PC-9 (cell line): ENCODE results near the gene BMAL1. TPM values are rescaled to one million over a fixed set of nuclear protein-coding genes. Genes with fewer than 3 reads are reported as not detected.

Experiments used
- BruUV-seq: library from RNA; stranded (reverse); fragments of 400-500 nt; replicated peaks from 2 replicates; lab custom pipeline; 2021; lab: Mats Ljungman, UMichigan
- CTCF ChIA-PET: fragments of 300-600 bp; sonication (Branson Sonifier 250); formaldehyde crosslinking; loops from one replicate; lab custom pipeline; 2022; ENCODE audit warnings: antibody characterized with exemption; lab: Charles Lee
- POLR2A ChIA-PET: fragments of 300-600 bp; sonication (Branson Sonifier 250); formaldehyde crosslinking; loops from one replicate; lab custom pipeline; 2022; ENCODE audit warnings: antibody characterized with exemption; ENCODE audit not compliant: unreplicated experiment; lab: Charles Lee
- DNase-seq, 2 experiments: peaks; one replicate each; pipeline versions ENCODE4 v3.0.0 to v3.0.0-alpha.2; 2015 to 2022; ENCODE audit warnings: mixed read lengths in 1 of 2
- H2AFZ ChIP-seq: fragments of 200-600 bp; sonication (generic); 2 replicates; pipeline ENCODE4 v1.8.1; 2017; ENCODE audit warnings: antibody characterized with exemption
- H3F3A ChIP-seq: fragments of 200-600 bp; sonication (generic); 2 replicates; pipeline ENCODE4 v1.8.1; 2017; ENCODE audit warnings: antibody characterized with exemption, mild to moderate bottlenecking, low read depth; ENCODE audit not compliant: insufficient read depth
- H3K27ac ChIP-seq: fragments of 200-600 bp; sonication (generic); 2 replicates; pipeline ENCODE4 v1.6.1; 2016; ENCODE audit warnings: mixed run types
- H3K27me3 ChIP-seq: fragments of 200-600 bp; sonication (generic); 2 replicates; pipeline ENCODE4 v1.6.1; 2016; ENCODE audit warnings: low read depth, mixed run types; ENCODE audit not compliant: insufficient read depth
- H3K36me3 ChIP-seq: fragments of 200-600 bp; sonication (generic); 2 replicates; pipeline ENCODE4 v1.6.1; 2016; ENCODE audit warnings: low read depth, mixed run types
- H3K4me1 ChIP-seq: fragments of 200-600 bp; sonication (generic); replicated peaks from 2 replicates; pipeline ENCODE4 v1.6.1; 2016; ENCODE audit warnings: mixed run types; ENCODE audit not compliant: insufficient read depth
- H3K4me2 ChIP-seq: fragments of 200-600 bp; sonication (generic); 2 replicates; pipeline ENCODE4 v1.6.1; 2017; ENCODE audit warnings: mixed run types
- H3K4me3 ChIP-seq: fragments of 200-600 bp; sonication (generic); 2 replicates; pipeline ENCODE4 v1.6.1; 2016; ENCODE audit warnings: mixed run types
- H3K79me2 ChIP-seq: fragments of 200-600 bp; sonication (generic); 2 replicates; pipeline ENCODE4 v1.6.1; 2017; ENCODE audit warnings: low read depth, mixed run types
- H3K9me2 ChIP-seq: fragments of 200-600 bp; sonication (generic); 2 replicates; pipeline ENCODE4 v1.8.1; 2017; ENCODE audit warnings: mild to moderate bottlenecking; ENCODE audit not compliant: insufficient read depth
- H3K9me3 ChIP-seq: fragments of 200-600 bp; sonication (generic); 2 replicates; pipeline ENCODE4 v1.8.1; 2016; ENCODE audit warnings: low read depth; ENCODE audit not compliant: insufficient read depth
- H4K20me1 ChIP-seq: fragments of 200-600 bp; sonication (generic); 2 replicates; pipeline ENCODE4 v1.8.1; 2017; ENCODE audit not compliant: insufficient read depth
- EZH2 ChIP-seq: fragments of 200-600 bp; sonication (generic); IDR thresholded peaks from 2 replicates; pipeline ENCODE4 v1.8.0; 2017; ENCODE audit warnings: antibody characterized with exemption, low read depth
- intact Hi-C: fragments of 100-400 bp; cut with micrococcal nuclease; formaldehyde crosslinking; loops from one replicate; pipeline ENCODE4 v1.10.0; 2022; ENCODE audit not compliant: unreplicated experiment
- total RNA-seq: library from RNA; stranded (reverse); gene quantifications from 2 replicates; pipeline ENCODE4 v1.2.3, GENCODE V29; 2021
- TF ChIP-seq, protein P1 (sequence below): fragments of 200-600 bp; sonication (generic); conservative IDR thresholded peaks from 2 replicates; pipeline ENCODE4 v1.6.1; 2017; ENCODE audit warnings: mixed run types, antibody characterized with exemption, mild to moderate bottlenecking, moderate library complexity

The BMAL1 gene
- total RNA-seq, 1 experiment from 2014 or later: 15.0 TPM

- no peaks in the 10 kb centered on the region for H3K36me3 ChIP-seq
- peaks cover 15% of the 10 kb centered on the region for H3F3A ChIP-seq
- no peak overlapping the region for H3K4me2 ChIP-seq
- H3K27me3 ChIP-seq: no peaks in the 10 kb centered on the region
- TF ChIP-seq EZH2: no peak
- TF ChIP-seq, protein P1, sequence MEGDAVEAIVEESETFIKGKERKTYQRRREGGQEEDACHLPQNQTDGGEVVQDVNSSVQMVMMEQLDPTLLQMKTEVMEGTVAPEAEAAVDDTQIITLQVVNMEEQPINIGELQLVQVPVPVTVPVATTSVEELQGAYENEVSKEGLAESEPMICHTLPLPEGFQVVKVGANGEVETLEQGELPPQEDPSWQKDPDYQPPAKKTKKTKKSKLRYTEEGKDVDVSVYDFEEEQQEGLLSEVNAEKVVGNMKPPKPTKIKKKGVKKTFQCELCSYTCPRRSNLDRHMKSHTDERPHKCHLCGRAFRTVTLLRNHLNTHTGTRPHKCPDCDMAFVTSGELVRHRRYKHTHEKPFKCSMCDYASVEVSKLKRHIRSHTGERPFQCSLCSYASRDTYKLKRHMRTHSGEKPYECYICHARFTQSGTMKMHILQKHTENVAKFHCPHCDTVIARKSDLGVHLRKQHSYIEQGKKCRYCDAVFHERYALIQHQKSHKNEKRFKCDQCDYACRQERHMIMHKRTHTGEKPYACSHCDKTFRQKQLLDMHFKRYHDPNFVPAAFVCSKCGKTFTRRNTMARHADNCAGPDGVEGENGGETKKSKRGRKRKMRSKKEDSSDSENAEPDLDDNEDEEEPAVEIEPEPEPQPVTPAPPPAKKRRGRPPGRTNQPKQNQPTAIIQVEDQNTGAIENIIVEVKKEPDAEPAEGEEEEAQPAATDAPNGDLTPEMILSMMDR: no peak
- no peak overlapping the region for H3K4me3 ChIP-seq
- peaks cover 32% of the 10 kb centered on the region for H3K4me1 ChIP-seq
- CTCF ChIA-PET: no interaction called here
- no peak overlapping the region for H2AFZ ChIP-seq
- DNase-seq: no peak
- no peaks in the 10 kb centered on the region for H3K9me2 ChIP-seq
- no peaks in the 10 kb centered on the region for H3K9me3 ChIP-seq
- POLR2A ChIA-PET: no interaction called here
- no peak overlapping the region for H3K27ac ChIP-seq
- no peaks in the 10 kb centered on the region for H3K79me2 ChIP-seq
- no TSS peak for BruUV-seq
- no peaks in the 10 kb centered on the region for H4K20me1 ChIP-seq
- intact Hi-C loops: no loop called here
These were observed 50.7 kb downstream of the BMAL1 start for GRCh38 chr11:13328286-13328685.

DNA sequence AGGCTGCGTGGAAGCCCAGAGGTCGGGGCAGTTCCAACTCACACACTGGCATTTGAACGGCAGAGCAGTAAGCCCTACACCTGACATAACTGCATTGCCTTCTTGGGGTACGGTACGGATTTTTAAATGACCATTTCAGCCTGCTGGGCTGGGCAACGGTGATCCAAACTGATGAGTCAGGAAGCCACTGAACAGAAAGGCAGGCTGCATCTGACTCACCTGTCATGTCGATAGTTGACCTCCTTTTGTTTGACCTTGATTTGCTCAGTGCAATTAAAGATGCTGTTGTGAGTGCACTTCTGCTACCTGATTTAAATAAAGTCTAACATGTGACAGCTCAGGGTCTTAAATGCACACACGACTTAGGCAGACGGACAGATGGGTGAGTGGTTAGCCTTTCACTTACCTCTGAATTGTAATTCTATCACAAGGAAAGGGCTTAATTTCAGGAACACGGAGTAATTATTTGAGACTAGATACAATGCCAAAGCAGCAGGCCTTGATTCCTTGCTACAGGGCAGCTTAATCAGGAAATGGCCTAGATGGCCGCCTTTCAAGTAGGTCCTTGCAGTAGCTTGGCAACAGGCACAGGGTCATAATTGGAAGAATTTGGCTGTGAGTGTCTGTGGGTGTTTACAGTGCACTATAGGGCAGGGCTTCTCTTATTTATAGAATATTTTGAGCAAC lies 52.2 kb downstream of the BMAL1 start:
- BruUV-seq: no TSS peak
- no peaks in the 10 kb centered on the region for H3K79me2 ChIP-seq
- peak in 1 of 2 experiments; percentile 53 for DNase-seq
- H3K4me3 ChIP-seq: no peak overlapping the region
- no peaks in the 10 kb centered on the region for H3K9me3 ChIP-seq
- intact Hi-C loops: loop anchor here (10.0 kb wide), 2 partner anchors 135 to 275 kb away; partner anchors contain the start of gene BTBD10
- ChIA-PET CTCF (no interaction called here), POLR2A (interaction anchor here (0.6 kb wide), 1 partner anchor 118 kb away, joined by 8 read pairs; no protein-coding TSS in a partner anchor)
- no peak overlapping the region for H3K27ac ChIP-seq
- H3K36me3 ChIP-seq: no peaks in the 10 kb centered on the region
- no peaks in the 10 kb centered on the region for H3K9me2 ChIP-seq
- H3K27me3 ChIP-seq: no peaks in the 10 kb centered on the region
- peaks cover 27% of the 10 kb centered on the region for H3F3A ChIP-seq
- H3K4me1 ChIP-seq: peaks cover 48% of the 10 kb centered on the region
- H2AFZ ChIP-seq: no peak overlapping the region
- H4K20me1 ChIP-seq: no peaks in the 10 kb centered on the region
- TF ChIP-seq, protein P1: no peak
- TF ChIP-seq EZH2: no peak
- peak overlapping the region; percentile 23; the same call in 1 of the 2 replicates for H3K4me2 ChIP-seq

DNA sequence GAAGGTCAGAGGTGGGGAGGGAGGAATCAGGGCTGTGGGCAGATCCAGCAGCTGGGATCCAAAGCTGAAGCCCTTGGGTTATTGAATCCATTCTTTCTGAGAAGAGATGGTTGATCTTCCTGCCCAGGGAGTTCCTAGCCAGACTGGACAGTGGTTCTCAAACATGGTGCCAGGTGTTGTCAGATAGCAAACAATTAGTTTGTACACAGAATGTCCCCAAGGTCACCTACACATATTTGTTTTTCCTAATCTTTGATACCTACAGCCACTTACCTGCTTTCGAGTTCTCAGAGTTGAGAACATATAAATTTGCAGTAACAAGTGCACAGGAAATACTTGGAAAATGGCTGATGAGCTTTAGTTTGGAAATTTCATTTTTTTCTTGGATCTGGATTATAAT lies 54.5 kb downstream of the BMAL1 start:
- H3K27ac ChIP-seq: peak overlapping the region; percentile 96
- H3K27me3 ChIP-seq: no peaks in the 10 kb centered on the region
- no peaks in the 10 kb centered on the region for H3K36me3 ChIP-seq
- H4K20me1 ChIP-seq: no peaks in the 10 kb centered on the region
- ChIA-PET POLR2A (no interaction called here), CTCF (no interaction called here)
- peaks cover 29% of the 10 kb centered on the region for H3F3A ChIP-seq
- DNase-seq: no peak
- intact Hi-C loops: loop anchor here (1.0 to 10.0 kb wide), 4 partner anchors 72 to 277 kb away; partner anchors contain the start of gene BTBD10
- no peaks in the 10 kb centered on the region for H3K9me2 ChIP-seq
- no peaks in the 10 kb centered on the region for H3K79me2 ChIP-seq
- no peak overlapping the region; the same call in 1 of the 2 replicates for H3K4me3 ChIP-seq
- no peaks in the 10 kb centered on the region for H3K9me3 ChIP-seq
- peaks cover 56% of the 10 kb centered on the region for H3K4me1 ChIP-seq
- TF ChIP-seq EZH2: no peak
- TF ChIP-seq, protein P1: no peak
- no peak overlapping the region for H2AFZ ChIP-seq
- peak overlapping the region; percentile 68 for H3K4me2 ChIP-seq
- BruUV-seq: TSS peak; percentile 65
